Activated T-cell treated with anti-CD3 and anti-CD28 coated beads for 4 hours (primary cell): ENCODE data around the gene TULP3.
"Not testable (repeated sequence)": the region's sequence is repeated elsewhere in the genome, so short reads cannot be mapped to it uniquely, and the experiment has no call there.

Experiments
- DNase-seq: peaks from one replicate; pipeline ENCODE4 v3.0.0-alpha.2; 2020

Gene TULP3, protein sequence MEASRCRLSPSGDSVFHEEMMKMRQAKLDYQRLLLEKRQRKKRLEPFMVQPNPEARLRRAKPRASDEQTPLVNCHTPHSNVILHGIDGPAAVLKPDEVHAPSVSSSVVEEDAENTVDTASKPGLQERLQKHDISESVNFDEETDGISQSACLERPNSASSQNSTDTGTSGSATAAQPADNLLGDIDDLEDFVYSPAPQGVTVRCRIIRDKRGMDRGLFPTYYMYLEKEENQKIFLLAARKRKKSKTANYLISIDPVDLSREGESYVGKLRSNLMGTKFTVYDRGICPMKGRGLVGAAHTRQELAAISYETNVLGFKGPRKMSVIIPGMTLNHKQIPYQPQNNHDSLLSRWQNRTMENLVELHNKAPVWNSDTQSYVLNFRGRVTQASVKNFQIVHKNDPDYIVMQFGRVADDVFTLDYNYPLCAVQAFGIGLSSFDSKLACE

DNA sequence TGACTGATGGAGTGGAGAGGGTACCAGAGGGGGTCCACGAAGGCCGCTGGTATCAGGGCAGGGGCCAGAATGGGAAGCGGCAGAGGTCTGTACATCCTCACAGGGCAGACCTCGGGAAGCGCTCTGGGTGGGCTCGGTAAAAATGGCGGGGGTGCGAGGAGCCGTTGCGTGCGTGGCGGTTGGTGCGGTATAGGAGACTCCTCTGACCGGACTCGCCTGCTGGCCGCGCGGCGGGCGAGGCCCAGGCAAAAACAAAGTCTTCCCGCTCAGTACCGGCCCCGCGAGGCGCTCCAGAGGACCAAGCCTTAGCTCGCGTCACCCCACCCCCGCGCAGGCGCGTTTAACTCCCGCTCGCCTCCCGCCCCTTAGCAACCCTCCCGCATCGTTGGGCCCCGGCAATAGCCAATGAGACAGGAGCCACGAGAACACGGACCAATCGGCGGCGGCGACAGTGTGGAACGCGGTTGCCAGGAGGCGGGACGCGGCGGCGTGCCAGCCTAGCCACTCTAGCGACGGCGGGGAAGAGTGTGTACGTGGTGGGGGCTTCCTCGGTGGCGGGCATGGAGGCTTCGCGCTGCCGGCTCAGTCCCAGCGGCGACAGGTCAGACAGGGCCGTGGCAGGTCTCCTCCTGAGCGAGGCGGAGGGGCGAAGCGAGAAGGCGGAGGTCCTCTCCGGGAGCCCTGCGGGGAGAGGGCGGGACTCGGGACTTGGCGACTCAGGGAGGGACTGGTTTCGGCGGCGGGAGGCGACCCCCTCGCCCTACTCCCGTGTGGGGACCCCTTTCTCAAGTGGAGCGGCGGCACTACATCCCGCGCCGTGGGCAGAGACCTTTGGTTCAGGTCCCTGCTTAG is at the start of gene TULP3:
Gene TULP3, plus strand, starts transcription at position 504 of the 852 bp plus-strand sequence. Its CDS starts 57 bp downstream, at position 561.
- DNase-seq: peak; percentile 96

DNA sequence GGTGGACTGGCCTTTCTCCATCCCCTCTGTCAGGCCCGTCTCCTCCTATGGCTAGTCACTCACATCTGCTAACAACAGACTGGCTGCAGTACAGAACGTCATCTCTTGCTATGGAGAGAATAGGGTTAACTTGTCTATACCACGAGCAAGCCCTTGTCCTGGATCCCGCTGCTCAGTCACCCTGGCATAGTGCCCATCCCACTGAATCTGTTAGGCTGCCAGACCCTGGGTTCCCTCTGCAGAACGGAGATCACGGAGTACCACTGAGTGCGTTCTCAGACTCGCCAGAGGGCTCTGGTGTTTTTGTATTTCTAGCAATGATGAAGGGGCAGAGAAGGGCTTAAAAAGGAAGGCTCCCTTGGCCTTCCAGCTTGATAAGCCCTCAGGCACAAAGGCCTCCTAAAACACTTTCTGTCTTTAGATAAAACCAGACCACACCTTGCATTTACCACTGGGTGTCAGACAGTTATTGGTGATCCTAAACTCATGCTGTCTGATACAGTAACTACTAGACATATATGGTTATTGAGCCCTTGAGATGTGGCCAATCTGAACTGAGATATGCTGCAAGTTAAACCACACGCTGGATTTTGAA is 49.5 kb upstream of the TULP3 start:
- no peak for DNase-seq

DNA sequence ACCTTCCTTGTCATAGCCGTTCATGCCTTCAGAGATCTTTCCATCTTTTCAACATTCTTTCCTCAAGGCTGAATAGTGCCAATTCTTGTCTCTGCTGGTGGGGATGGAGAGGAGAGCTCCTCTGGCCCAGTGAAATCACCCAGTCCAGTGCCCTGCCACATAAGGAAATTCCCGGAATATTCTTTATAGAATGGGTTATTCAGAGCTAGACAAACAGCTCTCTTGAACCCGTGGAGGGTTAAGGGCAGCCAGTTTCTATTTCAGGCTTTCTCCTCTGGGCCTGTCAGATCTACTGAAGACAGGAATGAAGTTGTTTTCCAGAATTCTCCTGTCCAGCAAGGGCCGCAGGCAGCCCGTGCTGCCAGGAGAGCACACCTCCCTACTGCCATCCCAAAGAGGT is 47.7 kb upstream of the TULP3 start:
- DNase-seq: no peak

DNA sequence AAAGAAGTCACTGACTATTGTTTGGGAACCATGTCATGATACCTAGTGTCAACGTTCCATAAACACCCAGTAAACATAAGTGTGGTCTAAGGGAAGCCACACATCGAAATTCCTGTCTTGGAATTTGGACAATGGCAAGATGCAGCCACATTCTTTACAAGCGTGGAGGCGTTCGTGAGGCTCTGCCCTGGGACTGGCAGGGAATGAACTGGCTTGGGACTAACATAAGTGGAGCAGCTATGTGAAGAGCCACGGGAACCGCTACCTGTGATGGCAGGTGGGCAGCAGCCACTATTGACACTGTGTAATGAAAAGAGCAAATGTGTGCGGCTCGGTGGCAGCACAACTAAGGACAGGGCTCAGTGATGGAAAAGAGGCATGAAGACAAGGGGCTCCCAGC is 45.9 kb upstream of the TULP3 start:
- DNase-seq: no peak

DNA sequence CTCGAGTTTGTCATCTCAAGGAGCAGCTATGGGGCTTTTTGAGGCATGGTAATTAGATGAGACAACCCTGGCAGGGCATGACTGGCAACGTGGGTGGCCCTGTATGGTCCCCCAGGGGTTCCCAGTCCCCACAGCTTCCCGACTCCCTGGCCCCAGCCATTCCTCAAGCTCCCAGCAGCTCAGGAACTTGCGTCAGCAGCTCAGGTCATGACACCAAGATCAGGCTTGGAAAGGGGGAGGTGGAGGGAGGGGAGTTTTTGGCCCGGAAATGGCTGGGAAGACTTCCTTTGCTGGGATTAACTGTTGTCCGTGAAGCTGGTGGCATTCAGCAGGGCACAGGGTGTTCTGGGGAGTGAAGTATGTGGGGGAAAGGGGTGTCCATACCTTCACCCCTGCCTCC is 45.4 kb upstream of the TULP3 start:
- no peak for DNase-seq

DNA sequence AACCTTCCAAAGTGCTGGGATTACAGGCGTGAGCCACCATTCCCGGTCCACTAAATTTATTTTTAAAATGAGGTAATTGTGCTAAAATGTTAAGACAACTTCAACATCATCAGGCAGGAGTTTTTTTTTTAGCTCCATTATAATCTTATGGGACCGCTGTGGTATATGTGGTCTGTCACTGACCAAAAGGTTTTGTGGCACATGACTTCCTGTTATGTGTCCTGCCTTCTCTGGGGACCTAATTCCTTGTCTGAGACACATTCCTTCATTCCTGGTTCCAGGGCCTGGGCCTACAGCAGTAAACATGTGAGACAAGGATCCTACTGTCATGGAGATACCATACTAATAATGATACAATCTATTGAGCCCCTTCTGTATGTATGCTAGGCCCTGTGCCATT is 38.8 kb upstream of the TULP3 start:
- no peak for DNase-seq

DNA sequence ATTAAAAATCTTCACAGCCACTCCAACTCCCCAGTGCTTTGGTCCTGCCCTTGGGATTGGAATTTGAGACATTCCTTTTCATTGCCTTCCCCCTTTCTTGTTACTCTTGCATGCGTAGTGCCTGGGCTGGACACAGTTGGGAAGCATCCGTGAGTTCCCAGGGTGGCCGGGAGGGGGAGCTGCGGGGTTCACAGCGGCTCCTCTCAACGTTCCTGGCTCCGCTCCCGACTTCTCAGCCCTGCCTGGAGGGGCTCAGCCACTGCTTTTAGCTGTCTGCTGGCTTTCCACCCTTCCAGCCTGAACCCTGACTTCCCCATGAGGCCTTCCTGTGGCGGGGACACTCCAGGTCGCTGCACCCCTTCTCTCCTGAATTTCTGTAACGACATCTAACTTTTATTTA is 37.1 kb upstream of the TULP3 start:
- DNase-seq: peak; percentile 23

DNA sequence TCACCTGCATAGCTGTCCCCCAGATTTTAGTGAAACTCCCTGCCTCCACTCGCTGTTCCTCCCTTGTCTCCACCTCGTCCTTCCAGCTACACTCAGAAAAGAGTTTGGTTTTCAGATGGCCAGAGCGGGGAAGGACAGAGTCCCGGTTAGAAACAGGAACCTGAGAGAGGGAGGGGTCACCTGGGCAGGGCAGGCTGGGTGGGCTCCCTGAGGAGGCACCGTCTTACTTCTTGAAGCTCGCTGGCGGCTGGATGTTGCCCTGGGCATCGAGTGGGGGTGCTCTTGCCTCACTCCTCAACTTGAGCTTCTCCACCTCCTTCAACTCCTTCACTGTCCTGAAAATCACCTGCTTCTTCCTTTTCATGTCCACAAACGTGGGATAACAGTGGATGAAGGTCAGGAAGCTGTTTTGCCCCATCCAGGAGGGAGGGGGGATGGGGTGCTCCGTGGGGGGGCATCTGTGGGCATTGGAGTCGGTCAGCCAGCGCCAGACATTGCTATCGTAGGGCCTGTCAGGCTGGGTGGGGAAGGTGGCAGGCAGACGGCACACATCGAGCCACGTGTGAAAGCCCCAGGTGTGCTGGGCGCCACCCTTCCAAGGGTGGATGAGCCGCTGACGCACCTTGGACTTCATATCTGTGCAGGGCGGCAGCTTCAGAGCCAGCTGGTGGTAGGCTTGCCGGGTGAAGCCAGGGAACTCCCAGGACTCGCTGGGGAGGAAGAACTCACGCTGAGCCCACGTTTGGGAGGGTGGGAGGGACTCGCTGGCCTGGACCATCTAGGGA is 35.8 kb upstream of the TULP3 start:
- DNase-seq: no peak

DNA sequence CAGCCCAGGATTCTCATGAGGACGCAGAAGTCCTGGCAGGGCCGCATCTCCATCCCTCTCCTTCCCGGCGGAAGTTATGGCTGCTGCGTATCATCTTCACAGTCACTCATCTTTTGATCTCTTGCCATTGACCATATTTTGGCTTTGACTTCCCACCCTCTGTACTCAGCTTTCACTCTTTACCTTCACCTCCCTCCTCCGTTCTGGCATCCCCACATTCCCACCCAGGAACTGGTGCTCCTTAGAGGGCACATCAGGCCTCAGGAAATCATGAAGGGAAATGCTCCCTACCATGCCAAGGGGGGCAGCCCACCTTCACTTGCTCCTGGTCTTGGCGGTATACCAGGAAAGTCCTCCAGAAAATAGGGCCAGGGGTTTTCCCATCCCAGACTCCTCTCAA is 35.1 kb upstream of the TULP3 start:
- DNase-seq: no peak

DNA sequence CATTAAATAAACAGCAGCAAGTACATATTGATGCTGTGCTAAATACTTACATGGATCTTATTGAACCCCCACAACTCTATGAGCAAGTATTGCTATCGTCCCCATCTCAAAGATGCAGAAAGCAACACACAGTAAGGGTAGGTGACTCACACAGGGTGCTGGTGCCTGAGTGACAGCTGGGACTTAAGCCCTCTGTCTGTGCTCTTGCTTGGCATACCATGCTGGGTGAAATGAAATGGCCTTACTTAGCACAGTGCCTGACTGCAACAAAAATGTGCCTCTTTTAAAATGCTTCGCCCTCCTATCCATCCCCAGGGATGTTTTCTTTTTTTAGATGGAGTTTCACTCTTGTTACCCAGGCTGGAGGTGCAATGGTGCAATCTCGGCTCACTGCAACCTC is 34.6 kb upstream of the TULP3 start:
- DNase-seq: no peak

DNA sequence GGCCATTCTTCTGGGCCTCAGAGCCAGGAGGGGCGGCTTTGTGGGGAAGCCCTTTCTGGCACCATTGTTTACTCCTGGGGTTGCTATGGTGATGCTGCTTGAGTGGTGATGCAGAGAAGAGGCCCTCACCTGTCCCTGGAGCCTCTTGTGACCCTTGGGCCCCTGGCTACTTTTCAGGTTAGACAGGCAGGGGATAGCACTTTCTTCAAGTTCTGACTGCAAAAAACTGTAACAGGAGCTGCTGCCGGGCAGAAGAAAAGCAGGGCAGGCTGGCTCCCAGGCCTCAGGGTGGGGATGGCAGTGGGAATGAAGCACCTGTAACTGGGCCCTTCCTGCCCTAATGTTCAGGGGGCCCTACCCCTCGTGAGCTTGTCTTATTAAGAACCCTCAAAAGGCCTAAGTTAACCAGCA is 33.7 kb upstream of the TULP3 start, which contains the start of gene TEX52:
Gene TEX52, minus strand, starts transcription at position 19 of the 411 bp plus-strand sequence. Its CDS starts 13 bp downstream, at position 6.
- DNase-seq: no peak

DNA sequence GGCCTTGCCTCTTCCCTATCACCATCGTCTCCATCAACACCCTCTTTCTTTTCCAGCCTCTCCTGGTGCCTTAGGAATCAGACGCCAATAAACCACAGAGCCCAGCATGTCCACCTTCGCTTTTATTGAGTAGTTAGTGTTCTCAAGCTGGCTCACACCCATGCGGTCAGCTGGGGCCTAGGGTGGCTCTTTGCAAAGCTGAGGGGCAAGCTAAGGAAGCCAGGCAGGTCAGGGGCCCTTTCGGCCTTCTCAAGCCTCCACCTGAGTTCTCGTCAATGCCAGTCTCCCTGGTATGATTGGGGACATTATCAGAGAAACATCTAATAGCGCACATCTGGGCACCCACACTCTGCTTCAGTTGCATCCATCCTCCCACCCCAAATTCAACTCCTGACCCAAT is 33.1 kb upstream of the TULP3 start:
- DNase-seq: no peak

DNA sequence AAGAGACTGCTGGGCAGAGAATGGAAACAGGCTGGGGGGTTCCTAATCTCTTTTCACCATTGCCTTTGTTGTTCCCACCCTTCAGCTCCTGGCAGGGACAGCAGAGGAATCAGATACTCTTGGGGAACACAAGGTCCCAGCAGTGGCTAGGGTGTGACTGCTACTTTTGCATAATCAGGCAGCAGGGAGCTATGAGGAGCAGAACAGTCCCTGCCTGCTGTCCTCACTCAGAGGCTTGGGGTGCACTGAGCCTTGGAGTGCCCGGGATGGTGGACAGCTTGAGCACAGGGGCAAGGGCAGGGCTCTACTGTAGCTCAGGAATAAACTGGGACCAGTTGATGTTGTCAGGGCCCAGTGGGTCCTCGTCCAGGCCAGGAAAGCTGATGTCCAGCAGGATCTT is 32.4 kb upstream of the TULP3 start:
- no peak for DNase-seq

DNA sequence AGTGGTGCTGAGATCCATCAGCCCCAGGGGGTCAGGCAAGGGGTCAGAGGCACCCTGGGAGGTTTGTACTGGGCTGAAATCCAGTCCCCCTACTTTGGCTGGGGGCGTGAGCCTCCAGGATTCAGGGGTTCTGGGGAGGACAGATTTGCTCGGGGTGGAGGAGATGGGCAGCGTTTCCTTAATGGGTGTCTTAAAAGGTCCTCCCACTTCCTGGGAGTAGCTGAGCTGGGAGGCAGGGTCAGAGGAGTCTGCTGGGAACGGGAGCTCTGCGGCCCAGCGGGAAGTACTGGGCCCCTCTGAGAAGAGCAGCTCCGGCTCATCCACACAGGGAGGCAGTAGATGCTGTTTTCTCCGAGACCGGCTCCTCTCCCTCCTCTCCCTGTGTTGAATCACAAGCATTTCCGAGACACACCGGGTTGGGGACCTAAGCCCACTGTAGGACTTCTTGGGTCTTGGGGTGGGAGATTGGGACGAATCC is 31.7 kb upstream of the TULP3 start:
- no peak for DNase-seq

DNA sequence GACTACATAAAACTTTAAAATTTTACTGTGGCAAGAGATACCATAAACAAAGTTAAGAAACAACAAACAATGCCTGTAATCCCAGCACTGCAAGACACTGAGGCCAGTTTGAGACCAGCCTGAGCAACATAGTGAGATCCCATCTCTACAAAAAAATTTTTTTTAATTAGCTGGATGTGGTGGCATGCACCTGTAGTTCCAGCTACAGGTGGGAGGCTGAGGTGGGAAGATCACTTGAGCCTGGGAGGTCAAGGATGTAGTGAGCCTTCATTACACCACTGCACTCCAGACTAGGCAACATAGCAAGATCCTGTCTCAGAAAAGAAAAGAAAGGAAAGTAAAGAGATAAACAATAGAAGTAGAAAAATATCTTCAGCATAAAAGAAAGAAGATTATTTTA is 30.5 kb upstream of the TULP3 start:
- no peak for DNase-seq

DNA sequence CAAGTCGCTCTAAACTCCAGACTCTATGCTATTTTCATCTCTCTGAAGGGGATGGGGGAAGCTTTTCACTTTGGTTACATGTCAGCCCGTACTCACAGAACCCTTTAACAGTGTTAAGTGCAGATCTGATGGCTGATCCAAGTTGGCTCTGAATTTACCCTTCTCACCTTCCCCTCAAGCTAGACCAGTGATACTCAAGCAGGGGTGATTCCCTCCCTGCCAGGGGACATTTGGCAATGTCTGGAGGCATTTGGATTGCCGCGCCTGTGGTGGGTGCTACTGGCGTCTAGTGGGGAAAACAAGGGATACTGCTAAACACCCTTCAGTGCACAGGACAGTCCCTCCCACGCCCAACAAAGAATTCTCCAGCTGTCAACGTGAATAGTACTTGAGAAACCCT is 27.8 kb upstream of the TULP3 start:
- DNase-seq: no peak

DNA sequence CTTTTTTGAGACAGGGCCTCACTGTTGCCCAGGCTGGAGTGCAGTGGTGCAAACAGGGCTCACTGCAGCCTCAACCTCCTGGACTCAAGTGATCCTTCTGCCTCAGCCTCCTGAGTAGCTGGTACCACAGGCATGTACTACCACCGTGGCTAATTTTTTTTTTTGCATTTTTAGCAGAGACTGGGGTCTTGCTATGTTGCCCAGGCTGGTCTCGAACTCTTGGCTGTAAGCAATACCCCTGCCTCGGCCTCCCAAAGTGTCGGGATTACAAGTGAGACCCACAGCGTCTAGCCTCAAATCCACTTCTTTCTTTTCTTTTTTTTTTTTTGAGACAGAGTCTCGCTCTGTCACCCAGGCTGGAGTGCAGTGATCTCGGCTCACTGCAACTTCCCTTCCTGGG is 27.3 kb upstream of the TULP3 start:
- DNase-seq: not testable (repeated sequence)

DNA sequence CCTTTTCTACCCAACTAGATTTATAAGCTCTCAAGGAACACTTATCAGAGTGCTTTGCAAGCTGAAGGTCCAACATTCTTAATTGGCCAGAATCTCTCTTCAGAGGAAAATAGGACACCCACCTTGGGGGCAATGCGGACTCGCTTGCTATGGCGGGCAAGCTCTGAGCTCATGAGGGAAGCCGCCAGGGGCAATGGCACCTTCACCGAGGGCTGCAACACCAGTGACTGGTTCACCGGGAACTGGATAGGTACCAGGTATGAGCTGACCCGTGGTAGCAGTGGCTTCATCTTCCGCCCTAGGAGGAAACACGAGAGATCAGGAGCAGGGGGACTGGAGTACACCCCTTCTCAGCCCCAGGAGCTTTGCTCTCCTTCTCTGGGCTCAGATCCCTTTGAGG is 26.5 kb upstream of the TULP3 start:
- DNase-seq: no peak

DNA sequence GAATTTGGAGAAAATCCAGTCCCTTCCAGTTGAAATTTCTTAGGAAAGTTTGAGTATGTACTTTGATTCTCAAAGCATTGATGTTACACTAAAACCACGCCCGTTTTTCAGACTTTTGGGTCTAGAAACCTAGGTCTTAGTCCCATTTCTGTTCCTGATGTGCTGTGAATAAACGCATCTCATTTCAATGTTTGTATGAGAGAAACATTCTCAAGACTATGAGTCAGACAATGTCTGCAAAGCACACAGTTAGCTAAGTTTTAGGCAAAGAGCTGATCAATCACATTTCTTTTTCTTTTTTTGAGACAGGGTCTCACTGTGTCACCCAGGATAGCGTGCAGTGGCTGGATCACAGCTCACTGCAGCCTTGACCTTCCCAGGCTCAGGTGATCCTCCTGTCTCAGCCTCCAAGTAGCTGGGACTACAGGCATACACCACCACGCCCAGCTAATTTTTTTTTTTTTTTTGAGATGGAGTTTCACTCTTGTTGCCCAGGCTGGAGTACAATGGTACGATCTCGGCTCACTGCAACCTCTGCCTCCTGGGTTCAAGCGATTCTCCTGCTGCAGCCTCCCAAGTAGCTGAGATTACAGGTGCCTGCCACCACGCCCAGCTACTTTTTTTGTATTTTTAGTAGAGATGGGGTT is 21.6 kb upstream of the TULP3 start:
- DNase-seq: not testable (repeated sequence)

DNA sequence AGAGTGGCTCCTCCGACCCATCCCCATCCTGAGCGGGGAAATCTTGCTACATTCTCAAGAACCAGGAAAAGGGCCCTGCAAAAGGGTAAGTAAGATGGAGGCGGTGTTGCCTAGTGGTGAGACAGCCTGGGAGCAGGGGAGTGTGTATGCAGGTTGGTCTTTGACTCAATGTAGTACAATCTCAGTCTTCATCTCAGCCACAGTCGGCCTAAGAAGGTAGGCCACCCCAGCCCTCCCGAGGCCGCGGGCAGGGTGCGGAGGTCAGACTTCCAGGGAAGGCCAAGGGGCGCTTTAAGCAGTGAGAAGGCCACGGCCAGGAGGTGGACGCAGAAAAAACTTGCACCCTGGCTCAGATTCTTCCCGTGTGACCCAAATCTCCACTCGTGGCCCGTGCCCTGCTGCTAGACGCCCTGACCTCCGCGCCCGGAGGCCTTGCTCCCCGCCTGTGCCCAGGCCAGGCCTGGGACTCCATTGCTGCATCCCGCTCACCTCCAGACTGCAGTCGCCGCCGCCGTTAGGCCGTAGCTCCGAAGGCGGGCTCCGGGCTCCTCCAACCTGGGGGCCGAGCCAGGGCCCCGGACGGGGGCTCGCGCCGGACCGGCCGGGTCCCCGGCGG is 14.2 kb upstream of the TULP3 start:
- DNase-seq: no peak
